GM12878 (cell line): ENCODE results near the gene CFAP74.

Experiments used
- CTCF ChIP-seq, 3 experiments: IDR thresholded peaks in 2 of 3; conservative IDR thresholded peaks in 1 of 3; 2 replicates each; pipeline ENCODE4 v1.5.1; 2011; ENCODE audit warnings: low read depth in 3 of 3, low read length in 3 of 3, mild to moderate bottlenecking in 3 of 3, control low read depth in 2 of 3, moderate library complexity in 2 of 3, inconsistent platforms in 1 of 3, mixed read lengths in 1 of 3; ENCODE audit not compliant: control insufficient read depth in 2 of 3, insufficient read depth in 1 of 3; ENCODE audit errors: extremely low read depth in 1 of 3
- HDGF ChIP-seq: fragments of 450-650 bp; IDR thresholded peaks from 2 replicates; pipeline ENCODE4 v1.6.1; 2016; ENCODE audit warnings: antibody characterized with exemption
- NFYB ChIP-seq: IDR thresholded peaks from 2 replicates; pipeline ENCODE4 v1.6.1; 2011; ENCODE audit warnings: low read depth, mild to moderate bottlenecking, low read length, improper control_type of control experiment, moderate library complexity; ENCODE audit not compliant: insufficient read depth
- RAD21 ChIP-seq: IDR thresholded peaks from 2 replicates; pipeline ENCODE4 v1.6.1; 2011; ENCODE audit warnings: mild to moderate bottlenecking, low read depth, low read length, moderate library complexity; ENCODE audit not compliant: insufficient read depth
- TAF1 ChIP-seq: IDR thresholded peaks from 2 replicates; pipeline ENCODE4 v1.6.1; 2011; ENCODE audit warnings: mild to moderate bottlenecking, low read depth, low read length, borderline replicate concordance
- USF2 ChIP-seq: IDR thresholded peaks from 2 replicates; pipeline ENCODE4 v1.6.1; 2011; ENCODE audit warnings: low read depth, low read length, improper control_type of control experiment, borderline replicate concordance

- TF ChIP-seq HDGF (no peak), USF2 (no peak), CTCF (IDR thresholded peaks at IDR 0.05 in 2 of 3, conservative IDR thresholded peaks at IDR 0.05 in 1 of 3; ENCODE audit: control insufficient read depth in 2 of 3, extremely low read depth in 1 of 3, insufficient read depth in 1 of 3, low read depth in 3 of 3, low read length in 3 of 3) (no peak), NFYB (no peak), TAF1 (no peak), RAD21 (no peak)
These were observed 45.5 kb downstream of the CFAP74 start for GRCh38 chr1:1958071-1958541.
